Measurements from ENCODE around the gene EAPP.

DNA sequence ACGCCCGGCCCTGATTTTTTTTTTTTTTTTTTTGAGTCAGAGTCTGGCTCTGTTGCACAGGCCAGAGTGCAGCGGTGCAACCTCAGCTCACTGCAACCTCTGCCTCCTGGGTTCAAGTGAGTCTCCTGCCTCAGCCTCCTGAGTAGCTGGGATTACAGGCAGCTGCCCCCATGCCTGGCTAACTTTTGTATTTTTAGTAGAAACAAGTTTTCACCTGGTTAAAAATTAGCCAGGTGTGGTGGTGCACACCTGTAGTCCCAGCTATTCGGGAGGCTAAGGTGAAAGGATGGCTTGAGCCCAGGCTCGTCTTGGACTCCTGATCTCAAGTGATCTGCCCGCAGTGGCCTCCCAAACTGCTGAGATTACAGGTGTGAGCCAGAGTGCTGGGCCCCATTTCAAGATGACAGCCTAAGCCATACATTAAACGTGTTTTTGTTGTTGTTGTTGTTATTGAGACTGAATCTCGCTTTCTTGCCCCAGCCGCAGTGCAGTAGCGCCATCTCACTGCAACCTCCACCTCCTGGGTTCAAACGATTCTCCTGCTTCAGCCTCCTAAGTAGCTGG lies 42.7 kb upstream of the EAPP start:
- TF ChIP-seq POLR2A (IDR thresholded peaks at IDR 0.05) (no peak), CTCF (IDR thresholded peaks at IDR 0.05) (no peak)
